ENCODE data around the gene RAP2A. TPM values are rescaled to one million over a fixed set of nuclear protein-coding genes. Genes with fewer than 3 reads are reported as not detected.

Gene RAP2A
- total RNA-seq, 1 donor from 2014 or later = 70.9 TPM

- H3K9me3 Mint-ChIP-seq = peaks cover 3% of the 10 kb centered on the region
- no peak overlapping the region for H3K4me3 Mint-ChIP-seq
- Histone ChIP-seq H3K79me2 (ENCODE audit: low read depth) (peaks cover 34% of the 10 kb centered on the region), H3F3A (ENCODE audit: low read depth) (no peaks in the 10 kb centered on the region), H3K9me3 (ENCODE audit: low read depth) (no peaks in the 10 kb centered on the region), H3K4me3 (no peak overlapping the region), H4K20me1 (ENCODE audit: low read depth) (peaks cover 14% of the 10 kb centered on the region), H3K36me3 (no peaks in the 10 kb centered on the region), H3K9ac (no peak overlapping the region), H2AFZ (replicated peaks) (no peak overlapping the region), H3K27ac (no peak overlapping the region), H3K4me1 (peaks cover 2% of the 10 kb centered on the region), H3K4me2 (no peak overlapping the region), H3K27me3 (no peaks in the 10 kb centered on the region)
- no peak for DNase-seq (ENCODE audit: low spot score)
- no peaks in the 10 kb centered on the region for H3K4me1 Mint-ChIP-seq
- TF ChIP-seq EZH2phosphoT487 (IDR thresholded peaks at IDR 0.05) (no peak), EZH2 (IDR thresholded peaks at IDR 0.05) (no peak), CTCF (IDR thresholded peaks at IDR 0.05) (no peak)
- H3K36me3 Mint-ChIP-seq = peaks cover 23% of the 10 kb centered on the region
- no peaks in the 10 kb centered on the region for H3K27me3 Mint-ChIP-seq (ENCODE audit: insufficient read depth, low read depth)
- H3K27ac Mint-ChIP-seq = no peak overlapping the region
These were observed 26.9 kb downstream of the RAP2A start for GRCh38 chr13:97460853-97461252.

GRCh38 chr13:97464561-97464960, 30.6 kb downstream of the RAP2A start:
- Histone ChIP-seq H3K9ac (no peak overlapping the region), H2AFZ (replicated peaks) (no peak overlapping the region), H3K27me3 (no peaks in the 10 kb centered on the region), H3K27ac (no peak overlapping the region), H3K4me3 (no peak overlapping the region), H3F3A (ENCODE audit: low read depth) (no peaks in the 10 kb centered on the region), H3K4me1 (no peaks in the 10 kb centered on the region), H3K9me3 (ENCODE audit: low read depth) (no peaks in the 10 kb centered on the region), H3K79me2 (ENCODE audit: low read depth) (peaks cover 13% of the 10 kb centered on the region), H3K36me3 (peaks cover 6% of the 10 kb centered on the region), H4K20me1 (ENCODE audit: low read depth) (peaks cover 4% of the 10 kb centered on the region), H3K4me2 (no peak overlapping the region)
- Mint-ChIP-seq H3K27ac (no peak overlapping the region), H3K4me3 (no peak overlapping the region), H3K27me3 (ENCODE audit: insufficient read depth, low read depth) (no peaks in the 10 kb centered on the region), H3K4me1 (no peaks in the 10 kb centered on the region), H3K9me3 (no peaks in the 10 kb centered on the region), H3K36me3 (peaks cover 16% of the 10 kb centered on the region)
- no peak for TF ChIP-seq EZH2 (IDR thresholded peaks at IDR 0.05)
- no peak for TF ChIP-seq EZH2phosphoT487 (IDR thresholded peaks at IDR 0.05)
- TF ChIP-seq CTCF (IDR thresholded peaks at IDR 0.05) = no peak
- DNase-seq (ENCODE audit: low spot score) = no peak

- Histone ChIP-seq H4K20me1 (ENCODE audit: low read depth) (peaks cover 4% of the 10 kb centered on the region), H3K9ac (no peak overlapping the region), H3K4me2 (no peak overlapping the region), H3K4me3 (no peak overlapping the region), H3K79me2 (ENCODE audit: low read depth) (peaks cover 5% of the 10 kb centered on the region), H3F3A (ENCODE audit: low read depth) (no peaks in the 10 kb centered on the region), H3K9me3 (ENCODE audit: low read depth) (no peaks in the 10 kb centered on the region), H3K36me3 (peaks cover 6% of the 10 kb centered on the region), H2AFZ (replicated peaks) (no peak overlapping the region), H3K27ac (no peak overlapping the region), H3K4me1 (no peaks in the 10 kb centered on the region), H3K27me3 (no peaks in the 10 kb centered on the region)
- TF ChIP-seq CTCF (IDR thresholded peaks at IDR 0.05) (no peak), EZH2 (IDR thresholded peaks at IDR 0.05) (no peak), EZH2phosphoT487 (IDR thresholded peaks at IDR 0.05) (no peak)
- no peaks in the 10 kb centered on the region for H3K4me1 Mint-ChIP-seq
- H3K4me3 Mint-ChIP-seq = no peak overlapping the region
- no peaks in the 10 kb centered on the region for H3K27me3 Mint-ChIP-seq (ENCODE audit: insufficient read depth, low read depth)
- no peak overlapping the region for H3K27ac Mint-ChIP-seq
- DNase-seq (ENCODE audit: low spot score) = no peak
- H3K36me3 Mint-ChIP-seq = peaks cover 7% of the 10 kb centered on the region
- no peaks in the 10 kb centered on the region for H3K9me3 Mint-ChIP-seq
These were observed 32.8 kb downstream of the RAP2A start for GRCh38 chr13:97466722-97467121.

Data from neural progenitor cell (in vitro differentiated cells).